WERI-Rb-1 (cell line): Measurements from ENCODE around the gene KIRREL3.

Experiments
- DNase-seq: peaks from one replicate; pipeline ENCODE4 v3.0.0-alpha.2; 2020
- H3K27ac ChIP-seq: fragments of 250-450 bp; sonication (Bioruptor Pico); 2 replicates; pipeline ENCODE4 v1.5.1; 2020; ENCODE audit warnings: mild to moderate bottlenecking, moderate library complexity
- H3K27me3 ChIP-seq: fragments of 250-450 bp; sonication (Bioruptor Pico); 2 replicates; pipeline ENCODE4 v1.5.1; 2021; ENCODE audit warnings: mild to moderate bottlenecking, low read depth, moderate library complexity; ENCODE audit not compliant: insufficient read depth, severe bottlenecking
- H3K36me3 ChIP-seq: fragments of 250-450 bp; sonication (Bioruptor Pico); 2 replicates; pipeline ENCODE4 v1.5.1; 2020; ENCODE audit warnings: mild to moderate bottlenecking, moderate library complexity
- H3K4me3 ChIP-seq: 2 replicates; pipeline ENCODE4 v1.5.1; 2011; ENCODE audit warnings: low read depth, mild to moderate bottlenecking, control low read depth, low read length
- H3K9me3 ChIP-seq: fragments of 250-450 bp; sonication (Bioruptor Pico); 2 replicates; pipeline ENCODE4 v1.5.1; 2021; ENCODE audit warnings: mild to moderate bottlenecking, moderate library complexity; ENCODE audit not compliant: severe bottlenecking
- TF ChIP-seq, protein P1 (sequence below): IDR thresholded peaks from 2 replicates; pipeline ENCODE4 v1.5.1; 2011; ENCODE audit warnings: low read depth, mild to moderate bottlenecking, control low read depth, inconsistent platforms, low read length

Gene KIRREL3

DNA sequence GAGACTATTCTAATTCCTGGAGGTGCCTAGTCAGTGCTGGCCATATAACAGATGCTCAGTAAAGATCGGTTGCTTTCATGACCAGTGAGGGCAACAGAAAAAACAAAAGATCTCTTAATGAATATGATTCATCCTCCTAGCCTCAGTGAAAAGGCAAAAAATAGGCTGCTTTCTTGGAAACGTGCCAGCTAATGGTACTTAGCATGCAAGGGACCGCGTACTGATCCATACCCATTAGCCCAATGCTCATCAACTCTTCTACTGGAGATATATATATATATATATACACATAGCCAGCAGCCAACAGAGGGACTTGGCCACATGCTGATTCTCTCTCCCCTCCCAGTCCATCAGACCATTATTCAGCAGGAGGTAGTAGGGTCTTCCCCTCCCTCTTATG lies 320.4 kb downstream of the KIRREL3 start:
- no peaks in the 10 kb centered on the region for H3K27me3 ChIP-seq
- DNase-seq, result no peak
- H3K4me3 ChIP-seq, result no peak overlapping the region
- TF ChIP-seq, protein P1, sequence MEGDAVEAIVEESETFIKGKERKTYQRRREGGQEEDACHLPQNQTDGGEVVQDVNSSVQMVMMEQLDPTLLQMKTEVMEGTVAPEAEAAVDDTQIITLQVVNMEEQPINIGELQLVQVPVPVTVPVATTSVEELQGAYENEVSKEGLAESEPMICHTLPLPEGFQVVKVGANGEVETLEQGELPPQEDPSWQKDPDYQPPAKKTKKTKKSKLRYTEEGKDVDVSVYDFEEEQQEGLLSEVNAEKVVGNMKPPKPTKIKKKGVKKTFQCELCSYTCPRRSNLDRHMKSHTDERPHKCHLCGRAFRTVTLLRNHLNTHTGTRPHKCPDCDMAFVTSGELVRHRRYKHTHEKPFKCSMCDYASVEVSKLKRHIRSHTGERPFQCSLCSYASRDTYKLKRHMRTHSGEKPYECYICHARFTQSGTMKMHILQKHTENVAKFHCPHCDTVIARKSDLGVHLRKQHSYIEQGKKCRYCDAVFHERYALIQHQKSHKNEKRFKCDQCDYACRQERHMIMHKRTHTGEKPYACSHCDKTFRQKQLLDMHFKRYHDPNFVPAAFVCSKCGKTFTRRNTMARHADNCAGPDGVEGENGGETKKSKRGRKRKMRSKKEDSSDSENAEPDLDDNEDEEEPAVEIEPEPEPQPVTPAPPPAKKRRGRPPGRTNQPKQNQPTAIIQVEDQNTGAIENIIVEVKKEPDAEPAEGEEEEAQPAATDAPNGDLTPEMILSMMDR, result no peak
- H3K36me3 ChIP-seq, result no peaks in the 10 kb centered on the region
- no peaks in the 10 kb centered on the region for H3K9me3 ChIP-seq
- H3K27ac ChIP-seq, result no peak overlapping the region

DNA sequence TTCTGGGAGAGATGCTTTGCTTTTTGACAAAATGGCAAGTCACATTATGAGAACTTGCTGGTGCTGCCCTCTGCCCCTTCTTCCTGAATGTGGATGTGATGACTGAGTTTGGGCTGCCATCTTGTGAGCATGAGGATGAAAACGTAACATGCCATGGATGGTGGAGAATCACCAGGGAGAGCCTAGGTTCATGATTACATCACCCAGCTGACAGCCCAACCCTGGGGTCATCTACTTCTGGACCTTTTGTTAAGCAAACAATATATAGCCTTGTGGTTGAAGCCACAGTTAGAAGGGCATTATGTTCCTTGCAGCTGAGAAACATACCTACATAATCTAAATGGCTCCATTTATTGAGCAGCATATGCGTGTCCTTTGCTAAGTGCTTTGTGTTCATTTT lies 321.5 kb downstream of the KIRREL3 start:
- no peak overlapping the region for H3K4me3 ChIP-seq
- no peaks in the 10 kb centered on the region for H3K36me3 ChIP-seq
- no peak overlapping the region for H3K27ac ChIP-seq
- TF ChIP-seq, protein P1, result no peak
- DNase-seq, result no peak
- H3K9me3 ChIP-seq, result no peaks in the 10 kb centered on the region
- H3K27me3 ChIP-seq, result no peaks in the 10 kb centered on the region

DNA sequence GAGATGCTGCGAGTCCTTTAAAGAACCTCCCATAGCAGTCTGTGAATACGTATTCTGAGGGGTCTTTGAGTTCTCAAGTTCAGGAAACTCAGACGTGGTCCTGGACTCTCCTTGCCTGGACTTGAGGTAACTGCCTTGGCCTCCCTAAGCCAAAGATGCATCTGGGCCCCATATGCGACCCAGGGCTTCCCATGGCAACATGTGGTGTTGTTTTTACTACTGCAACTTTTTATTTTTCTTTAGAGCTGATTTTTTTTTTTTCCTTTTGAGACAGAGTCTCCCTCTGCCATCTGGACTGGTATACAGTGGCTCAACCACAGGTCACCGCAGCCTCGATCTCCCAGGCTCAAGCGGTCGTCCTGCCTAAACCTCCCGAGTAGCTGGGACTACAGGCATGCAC lies 324.0 kb downstream of the KIRREL3 start:
- no peak for DNase-seq
- TF ChIP-seq, protein P1, result no peak
- Histone ChIP-seq H3K27ac (no peak overlapping the region), H3K27me3 (no peaks in the 10 kb centered on the region), H3K4me3 (no peak overlapping the region), H3K9me3 (no peaks in the 10 kb centered on the region), H3K36me3 (no peaks in the 10 kb centered on the region)

DNA sequence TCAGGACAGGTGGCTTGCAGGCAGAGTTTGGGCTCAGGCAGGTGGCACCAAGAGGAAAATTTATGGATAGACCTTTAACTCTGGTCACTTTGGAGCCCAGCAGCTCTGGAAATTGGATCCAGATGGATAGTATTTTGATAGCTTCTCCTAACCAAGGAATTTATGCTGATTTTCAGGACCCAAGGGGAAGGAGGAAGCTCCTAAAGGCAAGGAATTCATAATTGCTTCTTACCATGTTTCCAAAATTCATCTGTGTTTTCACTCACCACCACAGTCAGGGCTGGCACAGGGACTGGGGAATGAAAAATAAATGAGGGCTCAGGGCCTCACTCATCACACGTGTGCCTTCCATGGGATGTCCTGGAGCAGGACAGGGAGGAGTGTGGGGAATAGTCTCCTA lies 327.3 kb downstream of the KIRREL3 start:
- Histone ChIP-seq H3K36me3 (no peaks in the 10 kb centered on the region), H3K4me3 (no peak overlapping the region), H3K9me3 (no peaks in the 10 kb centered on the region), H3K27ac (no peak overlapping the region), H3K27me3 (no peaks in the 10 kb centered on the region)
- TF ChIP-seq, protein P1, result no peak
- DNase-seq, result no peak

DNA sequence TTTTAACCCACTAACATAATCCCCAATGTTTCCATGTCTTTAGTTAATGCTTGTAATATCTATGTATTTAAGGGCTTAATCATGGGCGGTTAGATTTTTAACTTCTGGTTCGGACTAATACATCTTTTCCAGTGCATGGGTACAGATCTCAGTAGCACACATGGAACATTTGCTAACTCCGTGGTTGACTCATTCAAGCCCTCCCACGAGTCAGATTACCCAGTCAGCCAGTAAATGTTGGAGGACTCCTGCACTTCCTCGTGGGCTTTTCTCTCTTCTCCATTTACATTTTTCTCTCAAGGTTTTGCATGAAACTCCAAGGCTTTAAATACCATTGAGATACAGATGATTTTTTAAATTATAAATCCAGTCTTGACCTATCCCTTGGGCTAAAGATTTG lies 331.2 kb downstream of the KIRREL3 start:
- no peak for DNase-seq
- Histone ChIP-seq H3K27me3 (no peaks in the 10 kb centered on the region), H3K36me3 (no peaks in the 10 kb centered on the region), H3K4me3 (no peak overlapping the region), H3K27ac (no peak overlapping the region), H3K9me3 (no peaks in the 10 kb centered on the region)
- TF ChIP-seq, protein P1, result no peak

DNA sequence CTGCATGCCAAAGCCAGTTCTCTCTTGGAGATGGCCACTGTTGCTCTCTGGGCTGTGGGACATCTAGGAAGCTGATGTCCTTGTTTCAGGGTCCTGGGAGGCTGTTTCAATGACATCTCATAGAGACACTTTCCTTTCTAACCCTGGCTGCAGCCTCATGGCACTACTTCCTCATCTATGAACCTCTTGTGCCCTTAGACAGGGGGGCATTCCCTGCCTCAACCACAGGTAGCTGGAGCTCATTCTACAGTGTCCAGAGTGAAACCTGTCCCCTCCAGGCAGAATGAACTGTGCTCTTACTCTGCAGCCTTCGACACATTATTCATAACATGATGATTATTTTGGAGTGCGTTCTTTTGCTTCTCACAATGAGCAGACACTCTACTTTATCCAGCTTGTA lies 335.9 kb downstream of the KIRREL3 start:
- no peak for DNase-seq
- Histone ChIP-seq H3K27ac (no peak overlapping the region), H3K27me3 (no peaks in the 10 kb centered on the region), H3K36me3 (no peaks in the 10 kb centered on the region), H3K9me3 (peaks cover 3% of the 10 kb centered on the region), H3K4me3 (no peak overlapping the region)
- TF ChIP-seq, protein P1, result no peak
